PC-3 (cell line): ENCODE data around the gene GNAS. TPM values are rescaled to one million over a fixed set of nuclear protein-coding genes. Genes with fewer than 3 reads are reported as not detected.

Source experiments
- ATAC-seq: fragments of 200-7000 bp; cut with Tn5 transposase; 2 replicates; pipeline ENCODE4 v1.9.1; 2020; ENCODE audit warnings: mild to moderate bottlenecking, moderate library complexity
- BruUV-seq: library from RNA; stranded (reverse); fragments of 400-500 nt; replicated peaks from 2 replicates; lab custom pipeline; 2021; lab: Mats Ljungman, UMichigan
- CTCF ChIA-PET: fragments of 300-600 bp; sonication (Branson Sonifier 250); formaldehyde crosslinking; loops from one replicate; lab custom pipeline; 2022; ENCODE audit warnings: antibody characterized with exemption; lab: Charles Lee
- POLR2A ChIA-PET: fragments of 300-600 bp; sonication (Branson Sonifier 250); formaldehyde crosslinking; loops from one replicate; lab custom pipeline; 2022; ENCODE audit warnings: antibody characterized with exemption; ENCODE audit not compliant: unreplicated experiment; lab: Charles Lee
- DNase-seq: peaks from one replicate; pipeline ENCODE4 v3.0.0-alpha.2; 2015
- H2AFZ ChIP-seq: fragments of 300-600 bp; sonication (generic); 2 replicates; pipeline ENCODE4 v1.6.0; 2016; ENCODE audit warnings: antibody characterized with exemption, low read length
- H3F3A ChIP-seq: fragments of 300-600 bp; sonication (generic); one replicate; pipeline ENCODE4 v1.6.0; 2017; ENCODE audit warnings: antibody characterized with exemption, low read length, control low read depth, mild to moderate bottlenecking; ENCODE audit not compliant: unreplicated experiment
- H3K27ac ChIP-seq: fragments of 300-600 bp; sonication (generic); 2 replicates; pipeline ENCODE4 v1.5.1; 2016; ENCODE audit warnings: mild to moderate bottlenecking, low read length
- H3K27me3 ChIP-seq: fragments of 300-600 bp; sonication (generic); 2 replicates; pipeline ENCODE4 v1.6.1; 2016; ENCODE audit warnings: low read length, mixed read lengths
- H3K36me3 ChIP-seq: fragments of 300-600 bp; sonication (generic); 2 replicates; pipeline ENCODE4 v1.6.1; 2016; ENCODE audit warnings: low read depth, mixed run types, low read length, mixed read lengths
- H3K4me1 ChIP-seq: fragments of 300-600 bp; sonication (generic); 2 replicates; pipeline ENCODE4 v1.5.1; 2016; ENCODE audit warnings: low read length; ENCODE audit not compliant: insufficient read depth
- H3K4me2 ChIP-seq: fragments of 300-600 bp; sonication (generic); 2 replicates; pipeline ENCODE4 v1.6.0; 2016; ENCODE audit warnings: low read length
- H3K4me3 ChIP-seq: fragments of 300-600 bp; sonication (generic); 2 replicates; pipeline ENCODE4 v1.5.1; 2016; ENCODE audit warnings: mild to moderate bottlenecking, low read length, mixed read lengths
- H3K79me2 ChIP-seq: fragments of 300-600 bp; sonication (generic); 2 replicates; pipeline ENCODE4 v1.6.1; 2017; ENCODE audit warnings: low read length, mixed read lengths
- H3K9ac ChIP-seq: fragments of 300-600 bp; sonication (generic); 2 replicates; pipeline ENCODE4 v1.6.0; 2016; ENCODE audit warnings: mild to moderate bottlenecking, low read length
- H3K9me2 ChIP-seq: fragments of 300-600 bp; sonication (generic); replicated peaks from 2 replicates; pipeline ENCODE4 v1.6.1; 2016; ENCODE audit warnings: mixed run types, low read length, mixed read lengths
- H3K9me3 ChIP-seq: fragments of 300-600 bp; sonication (generic); 2 replicates; pipeline ENCODE4 v1.6.1; 2016; ENCODE audit warnings: low read length, mixed read lengths
- H4K20me1 ChIP-seq: fragments of 300-600 bp; sonication (generic); 2 replicates; pipeline ENCODE4 v1.6.1; 2016; ENCODE audit warnings: low read length, mixed read lengths
- EZH2 ChIP-seq: fragments of 300-600 bp; sonication (generic); IDR thresholded peaks from one replicate; pipeline ENCODE4 v1.6.1; 2017; ENCODE audit warnings: antibody characterized with exemption, mild to moderate bottlenecking, low read length; ENCODE audit not compliant: unreplicated experiment
- EZH2phosphoT487 ChIP-seq: fragments of 300-600 bp; sonication (generic); IDR thresholded peaks from 2 replicates; pipeline ENCODE4 v1.6.1; 2018; ENCODE audit warnings: mild to moderate bottlenecking, antibody characterized with exemption, low read length, borderline replicate concordance
- intact Hi-C: fragments of 100-400 bp; cut with micrococcal nuclease; formaldehyde crosslinking; loops from 2 replicates; pipeline ENCODE4 v1.9.0; 2023
- total RNA-seq: library from RNA; depleted of rRNA; stranded (reverse); fragments of >200 nt; gene quantifications from 2 replicates; pipeline ENCODE4 v1.2.3, GENCODE V29; 2014
- TF ChIP-seq, protein P1 (sequence below): fragments of 300-600 bp; sonication (generic); conservative IDR thresholded peaks from 2 replicates; pipeline ENCODE4 v1.5.1; 2017; ENCODE audit warnings: antibody characterized with exemption, low read depth, mild to moderate bottlenecking, low read length

GNAS gene
- total RNA-seq, 1 experiment from 2014 or later = 694 TPM

DNA sequence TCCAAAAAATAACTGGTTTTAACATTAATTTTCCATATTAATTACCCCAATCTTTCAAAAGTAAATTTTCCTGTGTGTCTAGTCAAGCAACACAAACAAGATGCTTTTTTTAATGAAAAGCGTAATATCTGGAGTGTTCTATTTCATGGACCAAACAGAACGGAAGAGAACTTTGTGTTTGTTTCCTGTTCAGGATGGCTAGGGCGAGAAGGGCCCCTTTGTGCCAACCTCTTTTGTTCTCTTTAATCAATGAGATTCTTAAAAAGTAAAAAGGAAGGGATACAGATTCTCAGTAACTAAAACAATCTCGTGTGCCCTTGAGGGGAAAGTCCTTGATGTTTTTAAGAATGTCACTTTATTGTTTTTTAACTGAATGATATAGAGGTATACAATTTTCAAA is 55.7 kb downstream of the GNAS start:
- Histone ChIP-seq H4K20me1 (no peaks in the 10 kb centered on the region; the same call in 1 of the 2 replicates), H3K9ac (no peak overlapping the region), H3F3A (no peaks in the 10 kb centered on the region), H3K27me3 (no peaks in the 10 kb centered on the region), H3K36me3 (peaks cover 79% of the 10 kb centered on the region), H3K79me2 (peaks cover 4% of the 10 kb centered on the region; the same call in 1 of the 2 replicates), H3K4me2 (no peak overlapping the region), H3K9me2 (no peaks in the 10 kb centered on the region), H3K9me3 (no peaks in the 10 kb centered on the region), H2AFZ (no peak overlapping the region), H3K27ac (no peak overlapping the region), H3K4me1 (no peaks in the 10 kb centered on the region), H3K4me3 (no peak overlapping the region)
- POLR2A ChIA-PET = interaction anchor here (0.7 kb wide), 1 partner anchor 256 kb away, joined by 5 read pairs; no protein-coding TSS in a partner anchor
- BruUV-seq = no TSS peak
- intact Hi-C loops = no loop called here
- DNase-seq (no peak), ATAC-seq (no peak)
- TF ChIP-seq, protein P1, sequence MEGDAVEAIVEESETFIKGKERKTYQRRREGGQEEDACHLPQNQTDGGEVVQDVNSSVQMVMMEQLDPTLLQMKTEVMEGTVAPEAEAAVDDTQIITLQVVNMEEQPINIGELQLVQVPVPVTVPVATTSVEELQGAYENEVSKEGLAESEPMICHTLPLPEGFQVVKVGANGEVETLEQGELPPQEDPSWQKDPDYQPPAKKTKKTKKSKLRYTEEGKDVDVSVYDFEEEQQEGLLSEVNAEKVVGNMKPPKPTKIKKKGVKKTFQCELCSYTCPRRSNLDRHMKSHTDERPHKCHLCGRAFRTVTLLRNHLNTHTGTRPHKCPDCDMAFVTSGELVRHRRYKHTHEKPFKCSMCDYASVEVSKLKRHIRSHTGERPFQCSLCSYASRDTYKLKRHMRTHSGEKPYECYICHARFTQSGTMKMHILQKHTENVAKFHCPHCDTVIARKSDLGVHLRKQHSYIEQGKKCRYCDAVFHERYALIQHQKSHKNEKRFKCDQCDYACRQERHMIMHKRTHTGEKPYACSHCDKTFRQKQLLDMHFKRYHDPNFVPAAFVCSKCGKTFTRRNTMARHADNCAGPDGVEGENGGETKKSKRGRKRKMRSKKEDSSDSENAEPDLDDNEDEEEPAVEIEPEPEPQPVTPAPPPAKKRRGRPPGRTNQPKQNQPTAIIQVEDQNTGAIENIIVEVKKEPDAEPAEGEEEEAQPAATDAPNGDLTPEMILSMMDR = no peak
- TF ChIP-seq EZH2 (no peak), EZH2phosphoT487 (no peak)
- CTCF ChIA-PET = no interaction called here

- H3K36me3 ChIP-seq = peaks cover 72% of the 10 kb centered on the region
- H4K20me1 ChIP-seq = no peaks in the 10 kb centered on the region; the same call in 1 of the 2 replicates
- POLR2A ChIA-PET = interaction anchor here (0.7 kb wide), 1 partner anchor 256 kb away, joined by 5 read pairs; no protein-coding TSS in a partner anchor
These were observed 56.4 kb downstream of the GNAS start for GRCh38 chr20:58908941-58909340.

GRCh38 chr20:58909585-58909984 is 57.1 kb downstream of the GNAS start:
- intact Hi-C loops = no loop called here
- H4K20me1 ChIP-seq = no peaks in the 10 kb centered on the region; the same call in 1 of the 2 replicates
- H3K4me2 ChIP-seq = no peak overlapping the region
- H3K9me3 ChIP-seq = no peaks in the 10 kb centered on the region
- H2AFZ ChIP-seq = no peak overlapping the region
- TF ChIP-seq EZH2phosphoT487 (no peak), EZH2 (no peak)
- TF ChIP-seq, protein P1 = no peak
- no peaks in the 10 kb centered on the region for H3F3A ChIP-seq
- ChIA-PET POLR2A (no interaction called here), CTCF (no interaction called here)
- H3K4me1 ChIP-seq = no peaks in the 10 kb centered on the region
- no peak overlapping the region for H3K27ac ChIP-seq
- no peaks in the 10 kb centered on the region for H3K79me2 ChIP-seq
- peaks cover 67% of the 10 kb centered on the region for H3K36me3 ChIP-seq
- no TSS peak for BruUV-seq
- H3K9me2 ChIP-seq = no peaks in the 10 kb centered on the region
- no peak overlapping the region for H3K4me3 ChIP-seq
- DNase-seq = no peak
- no peak overlapping the region for H3K9ac ChIP-seq
- ATAC-seq = no peak
- no peaks in the 10 kb centered on the region for H3K27me3 ChIP-seq

More at GRCh38 chr20:58908941-58909340, 56.4 kb downstream of the GNAS start:
- H3K27ac ChIP-seq = no peak overlapping the region
- DNase-seq (no peak), ATAC-seq (no peak)
- CTCF ChIA-PET = no interaction called here
- H3K9me2 ChIP-seq = no peaks in the 10 kb centered on the region
- intact Hi-C loops = no loop called here
- TF ChIP-seq EZH2 (no peak), EZH2phosphoT487 (no peak)
- TF ChIP-seq, protein P1 = no peak
- H3F3A ChIP-seq = no peaks in the 10 kb centered on the region
- no TSS peak for BruUV-seq
- H3K27me3 ChIP-seq = no peaks in the 10 kb centered on the region
- no peak overlapping the region for H3K4me2 ChIP-seq
- H3K9ac ChIP-seq = no peak overlapping the region
- no peaks in the 10 kb centered on the region for H3K79me2 ChIP-seq
- no peaks in the 10 kb centered on the region for H3K9me3 ChIP-seq
- H2AFZ ChIP-seq = no peak overlapping the region
- no peak overlapping the region for H3K4me3 ChIP-seq
- H3K4me1 ChIP-seq = no peaks in the 10 kb centered on the region
